Mesodermal cell (in vitro differentiated cells): Measurements from ENCODE around the gene LRRC37A. TPM values are rescaled to one million over a fixed set of nuclear protein-coding genes. Genes with fewer than 3 reads are reported as not detected.
"Not testable (repeated sequence)": the region's sequence is repeated elsewhere in the genome, so short reads cannot be mapped to it uniquely, and the experiment has no call there.

Experiments
- H3K27ac ChIP-seq: 2 replicates; pipeline ENCODE4 v1.7.0; 2013; ENCODE audit warnings: mild to moderate bottlenecking, low read depth, low read length, moderate library complexity; ENCODE audit not compliant: severe bottlenecking
- H3K36me3 ChIP-seq: 2 replicates; pipeline ENCODE4 v1.7.1; 2013; ENCODE audit warnings: mild to moderate bottlenecking, low read length, moderate library complexity; ENCODE audit not compliant: control insufficient read depth, insufficient read depth
- H3K4me1 ChIP-seq: one replicate; pipeline ENCODE4 v1.7.1; 2013; ENCODE audit warnings: mild to moderate bottlenecking, low read length; ENCODE audit not compliant: insufficient read depth, control insufficient read depth, poor library complexity, severe bottlenecking
- H3K4me3 ChIP-seq: 2 replicates; pipeline ENCODE4 v1.7.0; 2013; ENCODE audit warnings: low read length, control low read depth, mild to moderate bottlenecking; ENCODE audit not compliant: insufficient read depth, poor library complexity, severe bottlenecking; ENCODE audit errors: extremely low read depth
- H3K9me3 ChIP-seq: 2 replicates; pipeline ENCODE4 v1.7.1; 2013; ENCODE audit warnings: mild to moderate bottlenecking, low read length, moderate library complexity; ENCODE audit not compliant: control insufficient read depth
- WGBS, 2 experiments: methylation state at CpG; one replicate each; pipeline ENCODE4 v1.1.5; 2013; ENCODE audit warnings: missing lambda C conversion rate in 2 of 2; ENCODE audit not compliant: insufficient coverage in 2 of 2; 5-methylcytosine and 5-hydroxymethylcytosine counted together
- polyA plus RNA-seq, 2 experiments: library from polyadenylated mRNA; stranded (reverse); fragments of 50-300 nt; gene quantifications; one replicate each; pipeline ENCODE4 v1.2.3, GENCODE V29; 2013

Gene LRRC37A
- polyA plus RNA-seq (2013, experiment 1 of 2): 0.81 TPM
- polyA plus RNA-seq (2013, experiment 2 of 2): 1.3 TPM

DNA sequence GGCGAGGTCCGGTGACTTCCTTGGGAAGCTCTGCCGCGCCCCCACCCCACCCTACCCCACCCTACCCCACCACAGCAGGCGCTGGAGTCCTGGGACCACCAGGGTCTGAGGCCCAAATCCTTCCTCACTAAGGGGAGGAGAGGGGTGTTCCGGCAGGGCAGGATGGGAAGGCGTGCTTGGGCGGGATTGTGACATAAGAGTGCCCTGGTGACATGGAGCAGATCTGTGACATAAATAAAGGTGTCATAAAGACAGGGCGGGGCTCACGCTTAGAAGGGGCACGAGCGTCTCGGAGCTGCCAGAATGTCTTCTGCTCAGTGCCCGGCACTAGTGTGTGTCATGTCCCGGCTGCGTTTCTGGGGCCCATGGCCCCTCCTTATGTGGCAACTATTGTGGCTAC is at the start of gene LRRC37A:
Gene LRRC37A (plus strand): TSS at position 301 of the 400 bp plus-strand sequence. CDS start 3 bp downstream, at position 304.
- H3K4me3 ChIP-seq, H3K9me3 ChIP-seq, H3K36me3 ChIP-seq, H3K27ac ChIP-seq, H3K4me1 ChIP-seq: not testable (repeated sequence)
- WGBS, 2 experiments: no CpG with 5 or more reads among the region's 16 CpGs

DNA sequence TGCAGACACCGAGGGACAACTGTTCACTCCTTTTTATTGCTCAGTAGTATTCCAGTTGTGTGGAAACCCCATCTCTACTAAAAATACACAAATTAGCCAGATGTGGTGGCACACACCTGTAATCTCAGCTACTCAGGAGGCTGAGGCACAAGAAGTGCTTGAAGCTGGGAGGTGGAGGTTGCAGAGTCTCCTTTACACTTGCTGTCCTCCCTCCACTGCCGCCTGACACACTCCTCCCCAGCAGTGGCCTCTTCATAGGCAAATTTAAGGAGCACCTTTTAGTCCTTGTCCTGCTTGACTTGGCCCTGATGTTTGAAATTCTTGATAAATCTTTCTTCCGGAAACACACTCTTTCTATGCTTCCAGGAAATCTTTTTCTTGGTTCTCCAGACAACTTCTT is 45.8 kb upstream of the LRRC37A start:
- 86 to 90% methylated on average over 2 of the region's 3 CpGs for WGBS, 2 experiments
- H3K4me1 ChIP-seq: not testable (repeated sequence)

DNA sequence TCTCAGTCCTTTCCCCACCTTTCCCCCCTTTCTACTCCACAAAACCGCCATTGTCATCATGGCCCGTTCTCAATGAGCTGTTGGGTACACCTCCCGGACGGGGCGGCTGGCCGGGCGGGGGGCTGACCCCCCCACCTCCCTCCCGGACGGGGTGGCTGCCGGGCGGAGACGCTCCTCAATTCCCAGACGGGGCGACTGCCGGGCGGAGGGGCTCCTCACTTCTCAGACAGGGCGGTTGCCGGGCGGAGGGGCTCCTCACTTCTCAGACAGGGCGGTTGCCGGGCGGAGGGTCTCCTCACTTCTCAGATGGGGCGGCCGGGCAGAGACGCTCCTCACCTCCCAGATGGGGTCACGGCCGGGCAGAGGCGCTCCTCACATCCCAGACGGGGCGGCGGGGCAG is 42.1 kb upstream of the LRRC37A start:
- not testable (repeated sequence) for H3K27ac ChIP-seq, H3K9me3 ChIP-seq, H3K4me3 ChIP-seq, H3K4me1 ChIP-seq, H3K36me3 ChIP-seq
- 94 to 100% methylated on average over 1 to 13 of the region's 31 CpGs for WGBS, 2 experiments

More for the DNA sequence above, 45.8 kb upstream of the LRRC37A start:
- H3K4me3 ChIP-seq, H3K9me3 ChIP-seq, H3K27ac ChIP-seq, H3K36me3 ChIP-seq: not testable (repeated sequence)

DNA sequence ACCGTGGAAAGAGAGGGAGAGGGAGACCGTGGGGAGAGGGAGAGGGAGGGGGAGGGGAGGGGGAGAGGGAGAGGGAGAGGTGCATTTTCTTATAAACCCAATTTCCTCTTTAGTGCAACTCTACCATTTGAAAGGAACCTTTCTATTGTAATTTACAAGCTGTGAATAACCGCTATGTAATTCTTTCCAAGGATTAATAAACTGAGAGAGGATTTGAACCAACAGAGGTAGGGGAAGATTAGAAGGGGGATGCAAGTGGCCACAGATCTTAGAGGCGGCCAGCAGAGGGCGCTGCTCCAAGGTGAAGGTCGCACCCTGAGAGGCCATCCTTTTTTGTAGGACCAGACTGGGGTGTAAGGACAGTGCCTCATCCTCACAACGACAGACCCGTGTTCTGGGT is 41.2 kb upstream of the LRRC37A start:
- 100% methylated on average over 1 of the region's 8 CpGs; no CpG with 5 or more reads in 1 of the 2 experiments for WGBS, 2 experiments
- not testable (repeated sequence) for H3K9me3 ChIP-seq, H3K36me3 ChIP-seq, H3K4me1 ChIP-seq, H3K4me3 ChIP-seq, H3K27ac ChIP-seq

DNA sequence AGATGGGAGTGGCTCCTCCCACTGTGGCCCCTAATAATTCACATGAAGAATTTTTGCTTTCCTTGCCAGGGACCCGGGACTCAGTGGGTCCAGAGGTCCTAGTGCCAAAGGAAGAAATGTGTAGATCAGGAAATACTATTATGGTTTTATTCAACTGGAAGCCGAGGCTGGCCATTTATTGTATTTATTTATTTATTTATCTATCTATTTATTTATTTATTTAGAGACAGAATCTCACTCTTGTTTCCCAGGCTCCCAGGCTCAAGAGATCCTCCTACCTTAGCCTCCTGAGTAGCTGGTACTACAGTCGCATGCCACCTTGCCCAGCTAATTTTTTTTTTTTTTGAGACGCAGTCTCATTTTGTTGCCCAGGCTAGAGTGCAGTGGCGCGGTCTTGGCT is 40.7 kb upstream of the LRRC37A start:
- H3K4me1 ChIP-seq, H3K4me3 ChIP-seq, H3K36me3 ChIP-seq, H3K27ac ChIP-seq, H3K9me3 ChIP-seq: not testable (repeated sequence)
- no CpG with 5 or more reads among the region's 6 CpGs for WGBS, 2 experiments

DNA sequence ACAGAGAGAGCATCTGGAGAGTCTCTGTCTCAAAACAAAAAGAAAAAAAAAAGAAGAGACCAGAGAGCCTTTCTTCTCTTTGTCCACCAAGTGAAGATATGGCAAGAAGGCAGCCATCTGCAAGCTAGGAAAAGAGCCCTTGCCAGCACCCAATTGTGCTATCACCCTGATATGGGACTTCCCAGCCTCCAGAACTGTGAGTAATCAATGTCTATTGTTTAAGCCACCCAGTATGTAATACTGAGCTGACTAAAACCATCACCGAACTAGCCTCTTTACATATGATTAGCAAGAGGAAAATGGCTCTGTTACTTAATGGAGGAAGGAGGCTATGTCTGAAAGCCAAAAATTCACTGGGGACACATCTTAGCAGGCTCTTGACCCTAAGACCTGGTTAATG is 38.6 kb upstream of the LRRC37A start:
- H3K4me1 ChIP-seq, H3K36me3 ChIP-seq, H3K27ac ChIP-seq, H3K4me3 ChIP-seq, H3K9me3 ChIP-seq: not testable (repeated sequence)
- WGBS, 2 experiments: no CpG with 5 or more reads among the region's 1 CpG

DNA sequence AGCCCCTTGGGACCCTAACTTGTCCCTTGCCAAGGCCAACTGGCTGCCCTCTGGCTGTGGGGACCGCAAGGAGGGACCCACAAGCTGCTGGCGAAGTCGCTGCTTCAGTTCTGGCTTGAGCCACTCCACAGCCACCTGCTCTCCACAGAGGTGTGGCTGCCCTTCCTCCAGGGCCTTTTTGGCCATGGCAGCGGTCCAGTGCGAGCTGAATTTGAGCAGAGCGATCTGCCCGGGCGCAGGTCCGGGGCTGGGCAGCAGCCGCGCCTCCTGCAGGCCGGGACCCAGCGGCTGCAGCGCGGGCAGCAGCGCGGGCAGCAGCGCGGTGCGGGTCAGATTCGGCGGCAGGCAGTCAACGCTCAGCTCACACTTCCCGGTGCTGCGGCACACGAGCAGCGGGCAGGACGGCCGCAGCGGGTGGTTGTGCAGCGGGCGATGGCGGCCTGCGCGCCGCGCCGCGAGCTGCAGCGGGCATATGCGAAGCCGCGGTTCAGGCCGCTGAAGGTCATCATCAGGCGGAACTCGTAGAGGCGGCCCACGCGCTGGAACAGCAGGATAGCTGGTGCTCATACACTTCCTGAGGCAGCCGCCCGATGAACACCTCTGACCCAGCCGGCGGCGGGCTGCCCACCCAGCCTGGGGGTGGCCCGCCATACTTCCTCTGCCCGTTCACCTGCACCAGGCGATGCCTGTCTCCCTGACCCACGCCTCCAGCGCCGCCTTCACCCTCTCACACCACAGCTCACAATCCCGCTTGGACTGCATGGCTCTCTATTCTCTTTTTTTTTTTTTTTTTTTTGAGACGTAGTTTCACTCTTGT is 34.9 kb upstream of the LRRC37A start:
- H3K4me1 ChIP-seq: peaks cover 18% of the 10 kb centered on the region
- H3K36me3 ChIP-seq, H3K27ac ChIP-seq, H3K9me3 ChIP-seq: not testable (repeated sequence)
- peak overlapping the region; percentile 11 for H3K4me3 ChIP-seq
- 40% methylated on average over 1 of the region's 62 CpGs; no CpG with 5 or more reads in 1 of the 2 experiments for WGBS, 2 experiments

DNA sequence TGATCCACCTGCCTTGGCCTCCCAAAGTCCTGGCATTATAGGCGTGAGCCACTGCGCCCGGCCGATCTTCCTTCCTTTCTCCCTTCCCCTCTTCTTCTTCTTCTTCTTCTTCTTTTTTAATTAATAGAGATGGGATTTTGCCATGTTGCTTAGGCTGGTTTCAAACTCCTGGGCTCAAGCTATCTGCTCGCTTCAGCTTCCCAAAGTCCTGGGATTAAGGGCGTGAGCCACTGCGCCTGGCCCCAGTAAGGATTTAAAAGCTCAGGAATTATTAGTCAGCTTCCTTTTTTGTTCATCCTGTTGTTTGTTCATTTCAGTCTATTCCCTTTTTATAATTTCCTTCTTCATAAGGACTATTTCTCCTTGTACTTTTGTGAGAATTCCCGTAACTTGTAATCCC is 32.7 kb upstream of the LRRC37A start:
- no peak overlapping the region for H3K4me3 ChIP-seq
- no peak overlapping the region for H3K27ac ChIP-seq
- no peaks in the 10 kb centered on the region for H3K9me3 ChIP-seq
- no peaks in the 10 kb centered on the region for H3K36me3 ChIP-seq
- 83 to 100% methylated on average over 3 to 4 of the region's 8 CpGs for WGBS, 2 experiments
- H3K4me1 ChIP-seq: peaks cover 20% of the 10 kb centered on the region

DNA sequence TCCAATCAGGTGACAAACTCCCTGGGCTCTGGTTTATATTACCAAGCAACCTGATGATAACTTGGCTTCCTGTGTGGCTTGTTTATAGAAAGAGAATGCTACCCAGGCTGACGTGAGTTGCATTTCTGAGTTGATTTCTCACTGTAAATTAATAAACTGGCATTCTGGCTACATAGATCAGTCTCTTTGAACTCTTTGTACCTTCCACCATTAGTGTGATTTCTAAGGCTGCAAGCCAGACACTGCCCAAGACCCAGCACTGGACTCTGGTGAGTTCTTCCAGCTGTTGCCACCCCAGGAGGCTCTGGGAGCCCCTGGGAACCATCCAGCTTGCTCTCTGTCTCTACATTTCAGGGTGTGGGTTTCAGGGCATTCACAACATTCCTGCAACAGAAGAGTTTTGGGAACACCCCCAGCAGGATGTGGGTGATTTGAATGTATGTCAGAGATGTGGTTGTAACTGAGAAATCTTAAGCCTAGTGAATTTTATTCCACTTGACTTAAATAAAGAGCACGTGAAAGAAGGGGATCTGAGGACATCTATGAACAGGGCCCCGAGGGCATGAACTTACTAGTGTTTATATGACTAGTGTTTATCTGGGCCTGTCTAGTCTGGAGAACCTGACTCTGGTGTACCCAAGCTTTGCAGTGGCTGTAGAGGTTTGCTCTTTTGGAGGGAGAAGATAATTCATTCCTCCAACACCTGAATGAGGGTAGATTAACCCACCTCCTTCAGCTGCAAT is 30.3 kb upstream of the LRRC37A start:
- Histone ChIP-seq H3K27ac (peak overlapping the region; percentile 91), H3K9me3 (no peaks in the 10 kb centered on the region), H3K36me3 (no peaks in the 10 kb centered on the region), H3K4me3 (no peak overlapping the region), H3K4me1 (peaks cover 20% of the 10 kb centered on the region)
- WGBS, 2 experiments: 40 to 86% methylated on average over 1 of the region's 3 CpGs

DNA sequence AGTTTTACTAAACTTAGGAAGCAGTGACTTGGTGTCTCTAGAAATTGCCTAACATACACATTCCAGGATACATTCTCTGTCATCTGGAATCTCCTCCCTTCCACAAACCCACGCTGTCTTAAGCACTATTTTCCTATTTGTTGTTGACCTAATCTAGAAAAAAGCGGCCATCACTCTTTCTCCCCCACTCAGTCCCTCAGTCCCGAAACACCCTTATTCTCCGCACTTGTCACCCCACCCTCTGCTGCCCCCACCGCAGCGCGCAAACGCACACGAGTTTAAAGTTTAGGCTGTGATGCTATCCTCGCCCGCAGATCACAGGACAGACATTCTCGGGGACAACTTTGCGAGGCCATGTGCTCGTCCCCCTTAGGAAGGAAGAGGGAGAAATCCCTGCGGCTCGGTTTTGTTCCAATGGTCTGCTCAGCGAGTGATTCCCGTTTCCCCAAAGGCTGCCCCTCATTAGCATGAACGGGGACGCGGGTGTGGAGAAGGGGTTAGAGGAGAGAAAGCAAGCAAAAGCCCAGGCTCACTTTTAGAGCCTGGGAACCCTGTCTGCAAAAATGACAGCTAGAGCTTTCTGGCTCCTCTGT is 28.8 kb upstream of the LRRC37A start:
- H3K9me3 ChIP-seq, H3K36me3 ChIP-seq: not testable (repeated sequence)
- 23 to 25% methylated on average over 15 to 19 of the region's 21 CpGs for WGBS, 2 experiments
- peak overlapping the region; percentile 63 for H3K4me3 ChIP-seq
- peaks cover 20% of the 10 kb centered on the region for H3K4me1 ChIP-seq
- H3K27ac ChIP-seq: peak overlapping the region; percentile 78
